GM19193 (cell line): Measurements from ENCODE around the gene SNAP91.

Experiments used
- POLR2A ChIP-seq: IDR thresholded peaks from 4 replicates; pipeline ENCODE4 v1.6.1; 2011; ENCODE audit not compliant: insufficient read depth, insufficient read length; ENCODE audit errors: extremely low read depth

Gene SNAP91

GRCh38 chr6:83708970-83709747 lies at the start of gene SNAP91:
Gene SNAP91, minus strand, starts transcription at chr6:83709101. Its CDS starts 1,174 bp downstream, at chr6:83707927.
- no peak for TF ChIP-seq POLR2A

GRCh38 chr6:83758533-83758932 lies 49.6 kb upstream of the SNAP91 start:
- no peak for TF ChIP-seq POLR2A

GRCh38 chr6:83757021-83757420 lies 48.1 kb upstream of the SNAP91 start:
- no peak for TF ChIP-seq POLR2A

- TF ChIP-seq POLR2A = no peak
These were observed 47.7 kb upstream of the SNAP91 start for GRCh38 chr6:83756565-83756964.

GRCh38 chr6:83741089-83741488 lies 32.2 kb upstream of the SNAP91 start:
- no peak for TF ChIP-seq POLR2A

- TF ChIP-seq POLR2A = no peak
These were observed 26.6 kb upstream of the SNAP91 start for GRCh38 chr6:83735461-83735860.

- no peak for TF ChIP-seq POLR2A
These were observed 21.0 kb upstream of the SNAP91 start for GRCh38 chr6:83729871-83730270.

GRCh38 chr6:83722876-83723275 lies 14.0 kb upstream of the SNAP91 start:
- no peak for TF ChIP-seq POLR2A

- TF ChIP-seq POLR2A = no peak
These were observed 8.9 kb upstream of the SNAP91 start for GRCh38 chr6:83717809-83718208.

GRCh38 chr6:83711958-83712357 lies 3.1 kb upstream of the SNAP91 start:
- TF ChIP-seq POLR2A = no peak

- no peak for TF ChIP-seq POLR2A
These were observed 798 bp upstream of the SNAP91 start for GRCh38 chr6:83709748-83710050.

GRCh38 chr6:83708546-83708969 lies 343 bp downstream of the SNAP91 start:
- TF ChIP-seq POLR2A = no peak

GRCh38 chr6:83707829-83708545 lies 914 bp downstream of the SNAP91 start:
- no peak for TF ChIP-seq POLR2A

- no peak for TF ChIP-seq POLR2A
These were observed 6.2 kb downstream of the SNAP91 start for GRCh38 chr6:83702749-83703148.

- TF ChIP-seq POLR2A = no peak
These were observed 6.8 kb downstream of the SNAP91 start for GRCh38 chr6:83702077-83702476.

GRCh38 chr6:83696674-83697073 lies 12.2 kb downstream of the SNAP91 start:
- no peak for TF ChIP-seq POLR2A
